ENCODE measurements around the gene PARD3.
"Not testable (repeated sequence)": the region's sequence is repeated elsewhere in the genome, so short reads cannot be mapped to it uniquely, and the experiment has no call there.

PARD3 gene

DNA sequence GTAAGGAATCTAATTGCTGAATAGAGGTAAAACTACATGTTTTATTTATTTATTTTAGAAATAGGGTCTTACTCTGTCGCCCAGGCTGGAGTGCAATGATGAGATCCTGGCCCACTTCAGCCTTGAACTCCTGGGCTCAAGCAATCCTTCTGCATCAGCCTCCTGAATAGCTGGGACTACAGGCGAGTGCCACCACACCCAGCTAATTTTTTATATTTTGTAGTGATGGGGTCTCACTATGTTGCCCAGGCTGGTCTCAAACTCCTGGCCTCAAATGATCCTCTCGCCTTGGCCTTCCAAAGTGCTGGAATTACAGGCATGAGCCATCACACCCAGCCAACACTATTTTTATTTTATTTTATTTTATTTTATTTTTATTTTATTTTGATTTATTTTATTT, 170.3 kb downstream of the PARD3 start:
- DNase-seq: not testable (repeated sequence)

DNA sequence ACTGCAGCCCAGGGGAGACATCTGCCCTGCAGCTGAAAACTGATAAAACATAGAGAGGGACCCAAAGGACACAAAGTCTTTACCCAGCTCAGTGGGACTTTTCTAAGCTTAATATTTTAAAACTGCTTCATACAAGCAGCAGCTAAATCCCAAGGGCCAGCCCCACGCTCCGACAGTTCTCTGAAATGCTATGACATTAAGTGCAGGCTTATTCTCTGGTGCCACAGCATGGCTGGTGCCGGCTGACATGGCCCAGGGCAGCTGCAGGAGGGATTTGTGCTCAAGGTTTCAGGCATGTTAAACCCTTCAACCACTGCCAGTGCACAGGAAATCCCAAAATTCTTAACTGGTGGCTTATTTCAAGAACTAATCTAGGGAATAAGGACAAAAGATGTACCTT, 170.9 kb downstream of the PARD3 start:
- no peak for DNase-seq

DNA sequence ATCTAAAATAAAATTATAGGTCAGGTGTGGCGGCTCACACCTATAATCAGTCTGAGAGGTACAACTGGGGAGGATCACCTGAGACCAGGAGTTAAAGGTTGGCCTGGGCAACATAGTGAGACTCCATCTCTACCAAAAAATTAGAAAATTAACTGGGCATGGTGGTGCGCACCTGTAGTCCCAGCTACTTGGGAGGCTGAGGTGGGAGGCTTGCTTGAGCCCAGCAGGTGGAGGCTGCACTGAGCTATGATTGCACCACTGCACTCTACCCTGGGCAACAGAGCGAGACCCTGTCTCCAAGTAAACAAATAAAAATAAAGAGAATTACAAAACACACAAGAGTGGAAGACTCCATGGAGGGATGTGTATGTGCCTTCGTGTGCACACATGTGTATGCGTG, 171.5 kb downstream of the PARD3 start:
- no peak for DNase-seq

- DNase-seq: no peak
These were observed 173.1 kb downstream of the PARD3 start for GRCh38 chr10:34641913-34642558.

- DNase-seq: no peak
These were observed 173.8 kb downstream of the PARD3 start for GRCh38 chr10:34641147-34641912.

DNA sequence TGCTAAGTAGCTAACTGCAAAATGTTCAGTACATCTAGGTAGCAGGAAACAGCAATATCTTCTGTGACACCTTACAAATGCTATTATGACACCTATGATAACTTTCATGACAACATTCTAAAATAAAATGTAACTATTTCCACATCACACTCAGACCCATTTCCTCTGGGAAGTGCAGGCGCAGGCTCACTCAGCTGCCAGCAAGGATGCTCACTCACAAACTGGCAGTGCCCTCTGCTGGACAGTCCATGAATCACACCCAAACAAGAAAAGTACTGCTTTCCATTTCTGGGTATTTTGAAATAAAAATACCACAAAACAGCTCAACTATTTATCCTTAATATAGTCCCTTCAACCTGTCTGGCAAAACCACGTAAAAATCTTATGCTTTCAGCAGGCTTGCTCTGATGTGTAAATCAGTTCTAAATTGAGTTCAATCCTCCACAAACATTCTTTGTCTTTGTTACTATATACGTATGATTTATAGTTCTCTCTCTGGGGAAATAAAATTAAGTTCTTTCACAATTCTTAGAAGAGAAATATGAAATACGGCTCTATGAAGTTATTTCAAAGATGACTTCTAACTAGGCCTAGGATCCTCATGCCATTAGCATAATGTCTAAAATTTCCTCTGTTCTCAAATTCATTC, 176.6 kb downstream of the PARD3 start:
- peak; percentile 39 for DNase-seq

- peak; percentile 33 for DNase-seq
These were observed 177.6 kb downstream of the PARD3 start for GRCh38 chr10:34637418-34637911.

DNA sequence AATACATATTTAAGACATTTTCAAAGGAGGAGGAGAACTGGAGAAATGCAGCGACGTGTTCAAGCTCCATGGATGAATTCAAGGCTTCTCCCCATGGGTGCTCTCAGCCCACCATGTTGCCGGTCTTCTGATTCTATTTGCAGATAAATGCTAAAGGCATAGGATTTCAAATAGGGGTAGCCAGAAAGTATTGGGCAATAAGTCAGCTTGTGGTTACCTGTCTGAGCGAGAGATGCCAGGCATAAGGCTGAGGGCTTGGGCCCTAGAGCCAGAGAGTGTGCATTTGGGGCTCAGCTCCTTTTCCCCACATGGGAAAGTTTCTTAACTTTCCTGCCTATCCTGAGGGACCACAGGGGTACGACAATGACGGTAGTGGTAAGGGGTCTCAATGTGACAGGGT, 180.0 kb downstream of the PARD3 start:
- DNase-seq: no peak

DNA sequence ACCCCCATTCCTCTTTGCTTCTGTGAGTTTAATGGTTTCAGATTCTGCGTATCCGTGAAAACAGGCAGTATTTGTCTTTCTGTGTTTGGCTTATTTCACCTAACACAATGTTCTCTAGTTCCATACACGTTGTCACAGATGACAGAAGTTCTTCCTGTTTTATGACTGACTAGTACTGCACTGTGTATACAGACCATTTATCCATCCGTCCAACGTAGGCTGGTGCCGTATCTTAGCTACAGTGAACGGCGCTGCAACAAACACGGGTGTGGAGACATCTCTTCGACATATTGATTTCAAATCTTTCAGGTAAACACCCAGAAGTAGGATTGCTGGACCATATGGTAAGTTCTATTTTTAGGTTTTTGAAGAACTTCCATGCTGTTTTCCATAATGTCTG, 181.7 kb downstream of the PARD3 start:
- DNase-seq: no peak

GRCh38 chr10:34629084-34629483, 186.0 kb downstream of the PARD3 start:
- no peak for DNase-seq

- no peak for DNase-seq
These were observed 186.8 kb downstream of the PARD3 start for GRCh38 chr10:34628174-34628796.

DNA sequence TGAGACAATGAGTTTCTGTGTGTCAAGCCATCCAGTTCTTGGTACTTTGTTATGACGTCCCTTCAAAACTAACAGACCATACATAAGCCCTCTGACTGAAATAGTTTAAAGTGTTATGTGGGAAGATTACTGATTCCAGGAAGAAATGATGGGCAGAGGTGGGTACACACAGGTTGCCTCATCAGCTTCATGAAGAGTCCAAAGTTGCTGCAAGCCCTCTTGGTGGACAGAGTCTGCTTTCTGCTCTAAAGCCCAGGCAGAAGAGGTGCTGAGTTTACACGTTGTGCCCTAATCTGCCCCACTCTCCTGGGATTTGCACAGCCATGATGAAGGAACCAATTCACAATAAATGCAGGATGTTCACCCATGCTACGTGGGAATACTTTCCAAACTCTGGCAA, 187.4 kb downstream of the PARD3 start:
- no peak for DNase-seq

DNA sequence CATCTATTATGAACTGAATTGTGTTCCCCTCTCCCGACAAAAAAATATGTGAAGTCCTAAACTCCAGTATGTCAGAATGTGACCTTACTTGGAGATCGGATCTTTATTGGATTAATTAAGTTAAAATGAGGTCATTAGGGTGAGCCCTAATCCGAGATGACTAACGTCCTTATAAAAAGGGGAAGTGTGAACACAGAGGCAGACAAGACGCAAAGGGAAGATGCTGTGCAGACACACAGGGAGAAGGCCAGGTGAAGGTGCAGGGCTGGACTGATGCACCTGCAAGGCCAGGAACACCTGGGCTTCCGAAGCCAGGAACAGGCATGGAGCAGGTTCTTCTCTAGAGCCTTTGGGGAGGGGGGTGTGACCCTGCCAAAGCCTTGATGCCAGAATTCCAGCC, 187.8 kb downstream of the PARD3 start:
- DNase-seq: no peak

- DNase-seq: no peak
These were observed 188.8 kb downstream of the PARD3 start for GRCh38 chr10:34626158-34626880.

- DNase-seq: no peak
These were observed 190.6 kb downstream of the PARD3 start for GRCh38 chr10:34624323-34625153.

DNA sequence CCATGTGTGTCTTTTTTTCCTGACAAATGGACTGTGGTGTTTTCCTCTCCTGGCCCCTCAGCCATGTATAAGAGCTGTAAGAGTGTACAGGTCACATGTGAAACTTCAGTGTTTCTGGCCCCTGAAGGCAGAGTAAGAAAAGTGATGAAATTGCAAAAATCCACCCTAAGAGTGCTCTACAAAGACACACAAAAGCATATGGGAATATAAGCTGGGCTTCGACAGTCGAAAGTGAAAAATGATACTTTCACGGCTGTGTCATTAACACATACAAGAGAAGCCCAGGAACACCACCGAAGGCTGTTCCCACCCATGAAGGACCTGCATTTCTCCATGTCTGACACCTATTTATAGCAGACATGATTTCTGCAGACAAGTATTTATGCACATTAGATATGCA, 192.2 kb downstream of the PARD3 start:
- DNase-seq: no peak

DNA sequence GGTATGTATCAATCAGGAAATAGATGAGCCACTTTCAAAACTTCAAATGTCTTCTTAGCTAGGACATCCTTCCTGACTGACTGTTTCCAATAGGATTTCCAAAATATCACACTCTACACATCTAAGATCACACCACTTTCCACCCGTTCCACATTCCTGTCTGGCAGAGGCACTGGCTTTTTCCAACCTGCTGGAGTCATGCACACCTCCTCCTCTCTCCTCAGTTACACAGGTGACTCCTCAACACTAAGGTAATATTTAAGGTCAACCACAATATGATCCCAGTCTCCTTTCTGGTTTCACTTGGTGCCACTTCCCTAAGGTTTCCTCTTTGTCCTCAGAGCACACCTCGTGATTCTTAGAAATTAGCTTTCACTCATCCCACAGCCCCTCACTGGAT, 196.5 kb downstream of the PARD3 start:
- DNase-seq: no peak

DNA sequence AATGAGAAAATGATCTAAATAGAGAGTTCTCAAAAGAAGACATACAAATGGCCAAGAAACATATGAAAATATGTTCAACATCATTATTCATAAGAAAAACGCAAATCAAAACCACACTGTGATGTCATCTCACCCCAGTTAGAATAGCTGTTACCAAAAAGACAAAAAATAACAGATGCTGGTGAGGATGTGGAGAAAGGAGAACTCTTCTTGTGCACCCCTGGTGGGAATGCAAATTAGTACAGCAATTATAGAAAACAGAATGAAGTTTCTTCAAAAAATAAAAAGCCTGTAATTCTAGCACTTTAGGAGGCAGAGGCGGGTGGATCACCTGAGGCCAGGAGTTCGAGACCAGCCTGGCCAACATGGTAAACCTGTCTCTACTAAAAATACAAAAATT, 199.3 kb downstream of the PARD3 start:
- DNase-seq: no peak

DNA sequence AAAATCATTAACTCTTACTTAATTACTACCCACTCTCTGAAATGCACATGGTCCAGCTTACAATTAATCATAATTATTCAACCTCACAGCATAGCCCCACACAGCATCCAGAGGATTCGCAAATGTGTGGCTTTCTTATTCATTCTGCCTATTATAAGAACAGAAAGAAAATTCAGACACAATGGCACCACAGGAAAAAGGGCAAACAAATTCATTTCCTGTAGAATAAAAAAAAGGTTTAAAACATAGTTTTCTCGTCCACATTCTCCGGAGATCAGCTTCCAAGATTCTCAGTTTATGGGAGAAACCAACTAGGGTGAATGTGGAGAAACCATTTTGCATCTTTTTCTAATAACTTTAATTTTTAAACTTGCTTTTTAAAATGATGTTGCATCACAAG, 201.6 kb downstream of the PARD3 start:
- DNase-seq: no peak

DNA sequence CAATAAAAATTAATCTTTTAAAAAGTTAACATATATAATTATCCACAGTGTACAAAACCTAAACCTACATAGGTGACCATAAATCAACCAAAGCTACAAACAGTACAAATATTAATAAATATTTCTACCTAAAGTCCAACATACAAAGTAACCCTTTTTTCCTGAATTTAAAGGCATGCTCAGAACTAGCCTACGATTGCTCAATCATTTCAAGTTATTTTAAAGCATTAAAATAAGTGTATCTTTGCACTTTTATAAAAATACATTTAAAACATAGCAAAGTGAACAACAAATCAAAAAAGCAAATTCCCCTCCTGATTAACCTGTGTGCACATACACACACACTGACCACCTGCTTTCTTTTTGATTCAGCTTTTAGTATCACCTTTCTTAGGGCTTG, 202.2 kb downstream of the PARD3 start:
- no peak for DNase-seq

GRCh38 chr10:34612446-34612845, 202.7 kb downstream of the PARD3 start:
- no peak for DNase-seq

Measured in activated CD4-positive, alpha-beta T cell treated with anti-CD3 and anti-CD28 coated beads for 1 hour (primary cell).